ENCODE data around the gene STX1B. TPM values are rescaled to one million over a fixed set of nuclear protein-coding genes. Genes with fewer than 3 reads are reported as not detected.

Gene STX1B
- total and polyA plus RNA-seq, 2 of the 8 experiments (the other 6 are each of a cell fraction or from before 2014, with no cell fraction given) = 8.9 to 20.2 TPM

DNA sequence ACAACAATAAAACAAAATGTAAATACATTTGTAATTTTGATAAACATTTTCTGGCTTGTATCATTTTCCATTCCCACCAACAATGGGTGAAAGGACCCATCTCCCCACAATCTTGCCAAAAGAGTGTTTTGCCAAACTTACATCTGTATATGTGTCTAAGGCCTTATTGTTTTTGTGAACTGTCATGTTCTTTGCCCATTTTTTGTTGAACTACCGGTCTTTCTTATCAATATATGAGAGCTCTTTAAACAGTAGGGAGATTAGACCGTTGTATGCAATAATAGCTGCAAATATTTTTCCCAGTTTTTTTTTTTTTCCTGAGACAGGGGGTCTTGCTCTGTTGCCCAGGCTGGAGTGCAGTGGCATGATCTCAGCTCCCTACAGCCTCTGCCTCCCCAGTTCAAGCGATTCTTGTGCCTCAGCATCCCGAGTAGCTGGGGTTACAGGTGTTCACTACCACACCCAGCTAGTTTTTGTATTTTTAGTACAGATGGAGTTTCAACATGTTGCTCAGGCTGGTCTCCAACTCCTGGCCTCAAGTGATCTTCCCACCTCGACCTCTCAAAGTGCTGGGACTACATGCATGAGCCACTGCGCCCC lies 13.3 kb upstream of the STX1B start:
- no peak for FAIRE-seq
- Histone ChIP-seq H3K79me2 (ENCODE audit: control insufficient read depth in 1 of 2, insufficient read depth in 2 of 2, low read length in 2 of 2) (no peaks in the 10 kb centered on the region), H3K27ac (ENCODE audit: low read depth, low read length) (no peak overlapping the region), H2BK12ac (ENCODE audit: low read depth, low read length) (no peak overlapping the region), H3K4me2 (ENCODE audit: insufficient read depth in 1 of 2, low read depth in 2 of 2, low read length in 2 of 2) (no peak overlapping the region), H2BK20ac (ENCODE audit: low read length) (no peak overlapping the region), H2AFZ (ENCODE audit: low read length) (no peak overlapping the region), H3K9me3 (ENCODE audit: insufficient read depth in 2 of 2, low read depth in 1 of 2, low read length in 1 of 2) (no peaks in the 10 kb centered on the region), H4K91ac (replicated peaks; ENCODE audit: insufficient read length, low read length) (no peak overlapping the region), H3K79me1 (ENCODE audit: low read depth, low read length) (no peaks in the 10 kb centered on the region), H3K23me2 (ENCODE audit: low read depth, low read length) (no peaks in the 10 kb centered on the region), H3K56ac (replicated peaks; ENCODE audit: insufficient read length, low read depth, low read length) (no peak overlapping the region), H2BK15ac (ENCODE audit: low read length) (no peak overlapping the region), H3K4ac (replicated peaks; ENCODE audit: insufficient read length, low read depth, low read length) (no peak overlapping the region), H2BK5ac (ENCODE audit: low read depth, low read length) (no peak overlapping the region), H3K4me3 (ENCODE audit: extremely low read depth in 1 of 4, insufficient read depth in 2 of 4, low read depth in 3 of 4, low read length in 4 of 4) (no peak overlapping the region), H2BK120ac (replicated peaks; ENCODE audit: low read depth, low read length) (no peak overlapping the region), H3K9ac (replicated peaks in 1 of 4; ENCODE audit: extremely low read depth in 1 of 4, low read depth in 3 of 4, low read length in 3 of 4) (no peak overlapping the region), H4K5ac (ENCODE audit: insufficient read length, low read depth, low read length) (no peak overlapping the region), H3K36me3 (ENCODE audit: control insufficient read depth in 2 of 4, insufficient read depth in 4 of 4, low read length in 3 of 4) (no peaks in the 10 kb centered on the region), H4K20me1 (replicated peaks in 1 of 2; ENCODE audit: control insufficient read depth in 1 of 2, insufficient read depth in 2 of 2, low read length in 2 of 2) (no peaks in the 10 kb centered on the region), H3K14ac (ENCODE audit: insufficient read length) (no peak overlapping the region), H3K23ac (ENCODE audit: insufficient read length) (no peak overlapping the region), H3K27me3 (replicated peaks in 1 of 4; ENCODE audit: control insufficient read depth in 3 of 4, extremely low read depth in 1 of 4, insufficient read depth in 3 of 4, low read length in 3 of 4) (no peaks in the 10 kb centered on the region), H4K8ac (ENCODE audit: extremely low read depth, insufficient read depth, low read length) (no peak overlapping the region), H2AK5ac (ENCODE audit: low read depth, low read length) (no peak overlapping the region), H3K18ac (ENCODE audit: extremely low read depth, low read length) (no peak overlapping the region), H3K4me1 (replicated peaks in 1 of 4; ENCODE audit: control insufficient read depth in 3 of 4, insufficient read depth in 4 of 4, low read length in 3 of 4) (no peaks in the 10 kb centered on the region)
- ChIA-PET CTCF (ENCODE audit: partially characterized antibody) (interaction anchor here (0.6 to 2.1 kb wide), 4 partner anchors 46 to 836 kb away, joined by 3 to 4 read pairs (median 4); no protein-coding TSS in a partner anchor), POLR2A (ENCODE audit: partially characterized antibody) (interaction anchor here (0.8 kb wide), 1 partner anchor 19 kb away, joined by 3 read pairs; no protein-coding TSS in a partner anchor)
- 90% methylated on average over 6 of the region's 6 CpGs; no CpG with 5 or more reads in 1 of the 2 experiments for WGBS, 2 experiments (ENCODE audit: extremely low coverage in 1 of 2, insufficient coverage in 1 of 2, insufficient read length in 1 of 2, insufficient replicate concordance in 2 of 2, low coverage in 1 of 2, low lambda C conversion rate in 2 of 2, missing lambda C conversion rate in 1 of 2)
- DNase-seq (ENCODE audit: low read depth in 1 of 2, low spot score in 2 of 2) = no peak
- TF ChIP-seq TEAD4 (IDR thresholded peaks at IDR 0.05; ENCODE audit: low read depth, low read length) (no peak), EP300 (IDR thresholded peaks at IDR 0.05; ENCODE audit: borderline replicate concordance in 1 of 2, low read depth in 2 of 2, low read length in 2 of 2) (no peak), GABPA (IDR thresholded peaks at IDR 0.05; ENCODE audit: borderline replicate concordance, insufficient read depth, low read length) (no peak), TBP (IDR thresholded peaks at IDR 0.05; ENCODE audit: low read depth, low read length) (no peak), EZH2 (IDR thresholded peaks at IDR 0.05; ENCODE audit: low read depth, low read length, severe bottlenecking) (no peak), KDM4A (IDR thresholded peaks at IDR 0.05; ENCODE audit: low read depth, low read length, severe bottlenecking) (no peak), JUN (IDR thresholded peaks at IDR 0.05; ENCODE audit: low read depth, low read length) (no peak), POU5F1 (IDR thresholded peaks at IDR 0.05; ENCODE audit: low read depth, low read length) (no peak), SIN3A (conservative IDR thresholded peaks at IDR 0.05 in 1 of 2, IDR thresholded peaks at IDR 0.05 in 1 of 2; ENCODE audit: low read depth in 1 of 2, low read length in 2 of 2) (no peak), CBX5 (IDR thresholded peaks at IDR 0.05; ENCODE audit: low read depth, low read length) (no peak)
- TF ChIP-seq, protein P1, sequence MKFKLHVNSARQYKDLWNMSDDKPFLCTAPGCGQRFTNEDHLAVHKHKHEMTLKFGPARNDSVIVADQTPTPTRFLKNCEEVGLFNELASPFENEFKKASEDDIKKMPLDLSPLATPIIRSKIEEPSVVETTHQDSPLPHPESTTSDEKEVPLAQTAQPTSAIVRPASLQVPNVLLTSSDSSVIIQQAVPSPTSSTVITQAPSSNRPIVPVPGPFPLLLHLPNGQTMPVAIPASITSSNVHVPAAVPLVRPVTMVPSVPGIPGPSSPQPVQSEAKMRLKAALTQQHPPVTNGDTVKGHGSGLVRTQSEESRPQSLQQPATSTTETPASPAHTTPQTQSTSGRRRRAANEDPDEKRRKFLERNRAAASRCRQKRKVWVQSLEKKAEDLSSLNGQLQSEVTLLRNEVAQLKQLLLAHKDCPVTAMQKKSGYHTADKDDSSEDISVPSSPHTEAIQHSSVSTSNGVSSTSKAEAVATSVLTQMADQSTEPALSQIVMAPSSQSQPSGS (IDR thresholded peaks at IDR 0.05; ENCODE audit: low read length) = no peak
